Measurements from ENCODE around the gene MEPE. TPM values are rescaled to one million over a fixed set of nuclear protein-coding genes. Genes with fewer than 3 reads are reported as not detected.

Gene MEPE
- total RNA-seq, 2 donors from 2014 or later = not detected

GRCh38 chr4:87807402-87807801 is 25.4 kb upstream of the MEPE start:
- Histone ChIP-seq H3K27me3 (replicated peaks; ENCODE audit: insufficient read depth) (no peaks in the 10 kb centered on the region), H3K27ac (no peak overlapping the region), H3K36me3 (no peaks in the 10 kb centered on the region), H3K9me3 (no peaks in the 10 kb centered on the region), H3K4me3 (no peak overlapping the region), H3K4me1 (replicated peaks) (no peaks in the 10 kb centered on the region)
- 78% methylated on average over 3 of the region's 3 CpGs for WGBS
- intact Hi-C loops (cut with DNase I) = no loop called here
- TF ChIP-seq, protein P1, sequence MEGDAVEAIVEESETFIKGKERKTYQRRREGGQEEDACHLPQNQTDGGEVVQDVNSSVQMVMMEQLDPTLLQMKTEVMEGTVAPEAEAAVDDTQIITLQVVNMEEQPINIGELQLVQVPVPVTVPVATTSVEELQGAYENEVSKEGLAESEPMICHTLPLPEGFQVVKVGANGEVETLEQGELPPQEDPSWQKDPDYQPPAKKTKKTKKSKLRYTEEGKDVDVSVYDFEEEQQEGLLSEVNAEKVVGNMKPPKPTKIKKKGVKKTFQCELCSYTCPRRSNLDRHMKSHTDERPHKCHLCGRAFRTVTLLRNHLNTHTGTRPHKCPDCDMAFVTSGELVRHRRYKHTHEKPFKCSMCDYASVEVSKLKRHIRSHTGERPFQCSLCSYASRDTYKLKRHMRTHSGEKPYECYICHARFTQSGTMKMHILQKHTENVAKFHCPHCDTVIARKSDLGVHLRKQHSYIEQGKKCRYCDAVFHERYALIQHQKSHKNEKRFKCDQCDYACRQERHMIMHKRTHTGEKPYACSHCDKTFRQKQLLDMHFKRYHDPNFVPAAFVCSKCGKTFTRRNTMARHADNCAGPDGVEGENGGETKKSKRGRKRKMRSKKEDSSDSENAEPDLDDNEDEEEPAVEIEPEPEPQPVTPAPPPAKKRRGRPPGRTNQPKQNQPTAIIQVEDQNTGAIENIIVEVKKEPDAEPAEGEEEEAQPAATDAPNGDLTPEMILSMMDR (IDR thresholded peaks at IDR 0.05) = no peak
- TF ChIP-seq POLR2AphosphoS5 (IDR thresholded peaks at IDR 0.05) = no peak
- no peak for DNase-seq (ENCODE audit: low spot score)

GRCh38 chr4:87811977-87812376 is 20.8 kb upstream of the MEPE start:
- intact Hi-C loops (cut with DNase I) = no loop called here
- Histone ChIP-seq H3K4me1 (replicated peaks) (no peaks in the 10 kb centered on the region), H3K4me3 (no peak overlapping the region), H3K27ac (no peak overlapping the region), H3K9me3 (no peaks in the 10 kb centered on the region), H3K27me3 (replicated peaks; ENCODE audit: insufficient read depth) (no peaks in the 10 kb centered on the region), H3K36me3 (no peaks in the 10 kb centered on the region)
- DNase-seq (ENCODE audit: low spot score) = no peak
- TF ChIP-seq, protein P1 (IDR thresholded peaks at IDR 0.05) = no peak
- no peak for TF ChIP-seq POLR2AphosphoS5 (IDR thresholded peaks at IDR 0.05)
- TF ChIP-seq POLR2A (IDR thresholded peaks at IDR 0.05) = no peak
- WGBS = 56% methylated on average over 2 of the region's 2 CpGs

DNA sequence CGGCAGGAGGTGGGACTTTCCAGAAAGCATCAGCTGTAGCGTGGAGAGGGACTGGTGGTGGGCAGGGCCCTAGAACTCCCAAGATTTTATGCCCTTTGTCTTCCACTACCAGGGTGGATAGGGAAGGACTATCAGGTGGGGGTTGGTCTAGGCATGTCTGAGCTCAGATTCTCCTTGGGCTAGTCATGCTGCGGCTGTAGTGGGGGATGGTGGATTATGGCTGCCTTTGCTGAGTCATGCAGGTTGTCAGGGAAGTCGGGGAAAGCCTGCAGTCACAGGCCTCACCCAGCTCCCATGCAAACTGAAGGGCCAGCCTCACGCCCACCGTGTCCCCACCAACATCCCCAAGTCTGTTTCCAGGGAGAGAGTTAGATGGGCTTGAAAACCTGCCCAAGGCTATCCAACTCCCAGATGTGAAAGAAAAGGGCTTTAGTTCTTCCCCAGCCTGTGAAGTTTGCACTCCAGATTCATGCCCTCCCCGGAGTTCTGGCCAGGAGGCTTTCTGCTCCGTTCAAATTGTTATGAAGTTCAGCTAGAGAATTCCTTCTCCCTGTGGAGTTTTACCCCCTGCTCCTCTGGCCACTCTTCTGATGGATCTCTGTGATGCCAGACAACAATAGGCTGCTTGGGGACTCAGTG is 13.4 kb upstream of the MEPE start:
- Histone ChIP-seq H3K9me3 (no peaks in the 10 kb centered on the region), H3K36me3 (no peaks in the 10 kb centered on the region), H3K4me1 (replicated peaks) (no peaks in the 10 kb centered on the region), H3K27me3 (replicated peaks; ENCODE audit: insufficient read depth) (no peaks in the 10 kb centered on the region), H3K27ac (no peak overlapping the region), H3K4me3 (no peak overlapping the region)
- 65% methylated on average over 8 of the region's 8 CpGs for WGBS
- no peak for TF ChIP-seq POLR2A (IDR thresholded peaks at IDR 0.05)
- TF ChIP-seq, protein P1 (IDR thresholded peaks at IDR 0.05) = no peak
- no peak for TF ChIP-seq POLR2AphosphoS5 (IDR thresholded peaks at IDR 0.05)
- DNase-seq (ENCODE audit: low spot score) = no peak
- intact Hi-C loops (cut with DNase I) = no loop called here

DNA sequence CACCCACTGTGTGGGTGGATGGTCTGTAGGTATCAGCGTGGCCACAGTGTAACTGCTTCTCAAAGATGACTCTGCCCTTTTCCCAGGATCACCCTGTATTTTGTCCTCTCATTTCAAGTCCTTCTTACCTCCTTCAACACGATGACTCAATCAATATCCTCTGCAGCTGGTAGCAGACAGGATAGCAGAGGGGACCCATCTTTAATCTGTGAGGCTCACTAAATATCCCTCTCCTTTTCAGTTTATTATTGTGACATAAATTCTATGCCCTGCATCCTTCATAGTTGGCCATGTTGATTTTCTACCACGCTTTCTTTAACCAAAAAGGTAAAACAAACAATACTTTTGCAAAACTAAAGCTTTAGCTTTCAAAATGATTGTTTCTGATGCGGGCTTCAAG is 9.6 kb upstream of the MEPE start:
- intact Hi-C loops (cut with DNase I) = no loop called here
- H3K4me1 ChIP-seq (replicated peaks) = no peaks in the 10 kb centered on the region
- 76% methylated on average over 4 of the region's 4 CpGs for WGBS
- DNase-seq (ENCODE audit: low spot score) = no peak
- H3K4me3 ChIP-seq = no peak overlapping the region
- H3K27me3 ChIP-seq (replicated peaks; ENCODE audit: insufficient read depth) = no peaks in the 10 kb centered on the region
- H3K27ac ChIP-seq = no peak overlapping the region
- TF ChIP-seq, protein P1 (IDR thresholded peaks at IDR 0.05) = no peak
- no peak for TF ChIP-seq POLR2A (IDR thresholded peaks at IDR 0.05)
- no peak for TF ChIP-seq POLR2AphosphoS5 (IDR thresholded peaks at IDR 0.05)
- no peaks in the 10 kb centered on the region for H3K36me3 ChIP-seq
- no peaks in the 10 kb centered on the region for H3K9me3 ChIP-seq

- WGBS = 55% methylated on average over 1 of the region's 1 CpG
- H3K27ac ChIP-seq = no peak overlapping the region
- DNase-seq (ENCODE audit: low spot score) = no peak
- H3K9me3 ChIP-seq = no peaks in the 10 kb centered on the region
- TF ChIP-seq POLR2A (IDR thresholded peaks at IDR 0.05) (no peak), POLR2AphosphoS5 (IDR thresholded peaks at IDR 0.05) (no peak)
- TF ChIP-seq, protein P1 (IDR thresholded peaks at IDR 0.05) = no peak
- no peaks in the 10 kb centered on the region for H3K36me3 ChIP-seq
- intact Hi-C loops (cut with DNase I) = no loop called here
- no peaks in the 10 kb centered on the region for H3K4me1 ChIP-seq (replicated peaks)
- H3K27me3 ChIP-seq (replicated peaks; ENCODE audit: insufficient read depth) = no peaks in the 10 kb centered on the region
- H3K4me3 ChIP-seq = no peak overlapping the region
Measured at GRCh38 chr4:87823724-87824123, 9.0 kb upstream of the MEPE start.

Measured in prostate gland (tissue), 2 donors.